Prostate gland (tissue), 2 donors: ENCODE measurements around the gene QSOX1.

ENCODE experiments used
- CTCF ChIP-seq, 4 experiments: fragments of 200-600 bp in 2 of 4; fragments of 450-650 bp in 2 of 4; sonication (generic) in 2 of 4; IDR thresholded peaks; 1 replicate in 3 of 4; 2 replicates in 1 of 4; pipeline ENCODE4 v1.5.1; 2016 to 2019; ENCODE audit warnings: antibody characterized with exemption in 4 of 4, mild to moderate bottlenecking in 2 of 4, moderate library complexity in 2 of 4
- POLR2A ChIP-seq: fragments of 450-650 bp; IDR thresholded peaks from one replicate; pipeline ENCODE4 v1.6.1; 2016; ENCODE audit warnings: antibody characterized with exemption, mild to moderate bottlenecking
- POLR2AphosphoS5 ChIP-seq: sonication (generic); formaldehyde crosslinking; IDR thresholded peaks from one replicate; pipeline ENCODE4 v1.6.1; 2017; ENCODE audit warnings: antibody characterized with exemption

- no peak for TF ChIP-seq CTCF (IDR thresholded peaks at IDR 0.05)
- TF ChIP-seq POLR2AphosphoS5: no peak
- TF ChIP-seq POLR2A: no peak
These were observed 32.2 kb downstream of the QSOX1 start for GRCh38 chr1:180186831-180187230.
